GM21619 (cell line): ENCODE data around the gene PRR5L.
A peak's percentile ranks its signal among the peaks of the same experiment; 100 is the strongest.

Source experiments
- ATAC-seq: cut with Tn5 transposase; IDR thresholded peaks from one replicate; pipeline ENCODE4 v1.9.1; 2021; ENCODE audit not compliant: unreplicated experiment

Gene PRR5L

GRCh38 chr11:36295926-36296325 lies at the start of gene PRR5L:
TSS of gene PRR5L (plus strand) at chr11:36296288. CDS start at chr11:36401122, 104,834 bp downstream.
- ATAC-seq: no peak

GRCh38 chr11:36247493-36247892 lies 48.6 kb upstream of the PRR5L start:
- no peak for ATAC-seq

GRCh38 chr11:36248436-36248835 lies 47.7 kb upstream of the PRR5L start:
- no peak for ATAC-seq

GRCh38 chr11:36249246-36249645 lies 46.8 kb upstream of the PRR5L start:
- ATAC-seq: no peak

- ATAC-seq: no peak
These were observed 44.3 kb upstream of the PRR5L start for GRCh38 chr11:36251823-36252222.

- ATAC-seq: no peak
These were observed 42.9 kb upstream of the PRR5L start for GRCh38 chr11:36253238-36253637.

- no peak for ATAC-seq
These were observed 41.4 kb upstream of the PRR5L start for GRCh38 chr11:36254713-36255112.

- ATAC-seq: no peak
These were observed 38.7 kb upstream of the PRR5L start for GRCh38 chr11:36257351-36257750.

GRCh38 chr11:36258730-36259360 lies 37.2 kb upstream of the PRR5L start:
- ATAC-seq: no peak

- no peak for ATAC-seq
These were observed 35.0 kb upstream of the PRR5L start for GRCh38 chr11:36261094-36261493.

GRCh38 chr11:36264011-36264972 lies 31.8 kb upstream of the PRR5L start:
- no peak for ATAC-seq

- ATAC-seq: no peak
These were observed 31.1 kb upstream of the PRR5L start for GRCh38 chr11:36264973-36265344.

- ATAC-seq: peak; percentile 70
These were observed 30.1 kb upstream of the PRR5L start for GRCh38 chr11:36265793-36266628.

- ATAC-seq: no peak
These were observed 29.3 kb upstream of the PRR5L start for GRCh38 chr11:36266767-36267166.

- ATAC-seq: no peak
These were observed 27.6 kb upstream of the PRR5L start for GRCh38 chr11:36268337-36268985.

GRCh38 chr11:36270701-36271100 lies 25.4 kb upstream of the PRR5L start:
- no peak for ATAC-seq

GRCh38 chr11:36271794-36272407 lies 24.2 kb upstream of the PRR5L start:
- no peak for ATAC-seq

GRCh38 chr11:36273110-36273509 lies 23.0 kb upstream of the PRR5L start:
- ATAC-seq: no peak

- no peak for ATAC-seq
These were observed 21.7 kb upstream of the PRR5L start for GRCh38 chr11:36274414-36274813.

- ATAC-seq: no peak
These were observed 17.4 kb upstream of the PRR5L start for GRCh38 chr11:36278531-36279282.
